BLaER1 (cell line): ENCODE data around the gene PRKCE.

Source experiments
- H3K27ac ChIP-seq: shearing (Covaris generic); formaldehyde crosslinking; 2 replicates; pipeline ENCODE4 v1.8.1; 2022
- H3K27me3 ChIP-seq: shearing (Covaris generic); formaldehyde crosslinking; 2 replicates; pipeline ENCODE4 v1.8.1; 2022
- H3K36me3 ChIP-seq: shearing (Covaris generic); formaldehyde crosslinking; 2 replicates; pipeline ENCODE4 v1.8.1; 2022
- H3K4me1 ChIP-seq: shearing (Covaris generic); formaldehyde crosslinking; 2 replicates; pipeline ENCODE4 v1.8.1; 2022
- H3K4me2 ChIP-seq: shearing (Covaris generic); formaldehyde crosslinking; 2 replicates; pipeline ENCODE4 v1.8.1; 2022
- H3K4me3 ChIP-seq: shearing (Covaris generic); formaldehyde crosslinking; 2 replicates; pipeline ENCODE4 v1.8.1; 2022
- H3K9ac ChIP-seq: shearing (Covaris generic); formaldehyde crosslinking; 2 replicates; pipeline ENCODE4 v1.8.1; 2022
- H3K9me3 ChIP-seq: shearing (Covaris generic); formaldehyde crosslinking; 2 replicates; pipeline ENCODE4 v1.8.1; 2022
- H4K20me1 ChIP-seq: shearing (Covaris generic); formaldehyde crosslinking; 2 replicates; pipeline ENCODE4 v1.8.1; 2022
- Cebpa-rat ChIP-seq: shearing (Covaris generic); IDR thresholded peaks from 2 replicates; pipeline ENCODE4 v1.8.1; 2022

The PRKCE gene

DNA sequence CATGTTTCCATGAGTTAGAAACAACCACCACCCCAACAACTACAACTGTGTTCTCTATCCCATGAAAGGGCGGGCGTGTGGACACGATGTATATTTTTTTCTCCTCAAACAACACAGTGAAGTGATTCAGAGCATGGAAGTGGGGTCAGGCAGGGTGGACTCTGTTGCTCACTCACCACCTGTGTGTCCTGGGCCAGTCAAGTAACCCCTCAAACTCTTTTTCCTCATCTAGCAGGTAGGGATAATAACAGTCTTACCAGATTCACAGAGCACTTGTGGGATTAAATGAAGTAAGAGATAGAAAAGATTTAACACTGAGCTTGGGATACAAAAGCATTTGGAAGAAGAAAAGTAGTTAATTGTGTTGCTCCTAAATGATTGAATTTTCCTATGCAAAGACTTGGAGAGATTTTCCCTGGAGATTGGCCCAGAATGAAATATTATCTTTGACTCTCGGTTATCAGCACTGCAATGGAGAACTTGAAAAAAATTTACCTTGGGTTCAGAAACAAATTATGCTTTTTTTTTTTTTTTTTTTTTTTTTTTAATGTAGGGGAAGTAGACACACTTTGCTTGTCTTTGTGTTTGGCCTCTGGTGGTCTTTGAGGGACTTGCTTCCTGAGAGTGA, 483.9 kb downstream of the PRKCE start:
- Histone ChIP-seq H3K9me3 (no peaks in the 10 kb centered on the region), H3K9ac (no peak overlapping the region), H3K4me2 (no peak overlapping the region), H3K4me3 (no peak overlapping the region), H3K36me3 (peaks cover 78% of the 10 kb centered on the region), H3K27me3 (no peaks in the 10 kb centered on the region), H4K20me1 (peaks cover 44% of the 10 kb centered on the region), H3K27ac (no peak overlapping the region), H3K4me1 (peaks cover 19% of the 10 kb centered on the region)
- no peak for TF ChIP-seq Cebpa-rat

DNA sequence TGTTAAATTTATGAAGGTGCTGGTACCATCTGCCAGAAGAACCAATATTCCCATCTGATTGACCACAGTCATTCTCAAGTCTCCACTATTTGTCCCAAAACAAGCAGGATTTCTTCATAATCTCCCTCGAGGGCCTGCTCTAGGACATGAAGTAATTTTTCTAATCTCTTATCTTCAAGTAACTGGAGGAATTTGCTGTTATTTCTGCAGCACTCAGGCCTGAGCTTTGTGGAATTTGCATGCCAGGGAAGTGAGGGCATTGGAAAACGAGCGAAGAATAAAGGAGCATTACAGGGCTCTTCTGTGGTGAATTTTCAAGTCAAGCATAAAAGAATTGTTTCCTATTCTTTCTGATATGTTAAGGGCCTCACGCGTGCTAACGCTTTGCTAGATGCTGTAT, 484.5 kb downstream of the PRKCE start:
- Histone ChIP-seq H3K4me1 (peaks cover 25% of the 10 kb centered on the region), H3K9ac (no peak overlapping the region), H3K4me3 (no peak overlapping the region), H3K4me2 (no peak overlapping the region), H4K20me1 (peaks cover 39% of the 10 kb centered on the region), H3K9me3 (no peaks in the 10 kb centered on the region), H3K27ac (no peak overlapping the region), H3K36me3 (peaks cover 72% of the 10 kb centered on the region), H3K27me3 (no peaks in the 10 kb centered on the region)
- TF ChIP-seq Cebpa-rat: no peak

DNA sequence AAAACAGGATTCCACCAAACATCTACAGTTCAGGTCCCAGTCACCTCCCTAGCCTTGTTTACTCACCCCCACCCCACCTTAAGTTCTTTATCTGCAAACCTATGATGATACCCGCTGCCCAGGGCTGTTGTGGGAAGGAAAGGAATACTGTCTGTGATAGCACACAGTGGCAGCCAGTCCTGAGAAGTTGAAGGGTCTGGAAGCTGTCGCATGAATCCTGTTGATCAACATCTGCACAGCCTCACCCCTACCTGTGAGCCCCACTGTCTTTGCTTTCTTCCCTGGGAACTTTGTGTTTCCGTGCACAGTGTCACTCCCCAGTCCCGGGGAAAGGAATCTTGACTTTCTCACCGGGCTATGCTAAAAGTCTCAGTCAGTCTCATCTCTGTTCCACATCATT, 485.0 kb downstream of the PRKCE start:
- peaks cover 29% of the 10 kb centered on the region for H3K4me1 ChIP-seq
- H3K36me3 ChIP-seq: peaks cover 67% of the 10 kb centered on the region
- no peak for TF ChIP-seq Cebpa-rat
- no peak overlapping the region for H3K4me3 ChIP-seq
- H4K20me1 ChIP-seq: peaks cover 34% of the 10 kb centered on the region
- H3K9ac ChIP-seq: no peak overlapping the region
- no peak overlapping the region for H3K4me2 ChIP-seq
- no peaks in the 10 kb centered on the region for H3K9me3 ChIP-seq
- H3K27ac ChIP-seq: no peak overlapping the region
- no peaks in the 10 kb centered on the region for H3K27me3 ChIP-seq

DNA sequence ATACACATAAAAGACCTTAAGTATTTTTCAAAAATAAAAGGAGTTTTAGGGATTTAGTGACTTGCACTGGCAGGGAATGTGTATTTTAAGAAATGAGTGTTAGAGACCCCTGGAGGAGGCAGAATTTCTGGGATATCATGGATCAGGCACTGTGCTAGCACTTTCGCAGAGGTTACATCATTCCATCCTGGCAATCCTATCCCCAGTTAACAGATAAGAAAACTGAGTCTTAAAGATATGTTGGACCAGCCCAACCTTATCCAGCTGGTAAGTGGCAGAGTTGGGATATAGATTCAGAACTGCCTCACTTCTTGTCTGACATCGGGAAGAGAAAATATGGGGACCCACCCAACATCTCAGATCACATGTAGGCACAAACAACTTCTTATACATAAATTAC, 485.5 kb downstream of the PRKCE start:
- H3K27me3 ChIP-seq: no peaks in the 10 kb centered on the region
- H3K4me2 ChIP-seq: no peak overlapping the region
- H3K27ac ChIP-seq: no peak overlapping the region

DNA sequence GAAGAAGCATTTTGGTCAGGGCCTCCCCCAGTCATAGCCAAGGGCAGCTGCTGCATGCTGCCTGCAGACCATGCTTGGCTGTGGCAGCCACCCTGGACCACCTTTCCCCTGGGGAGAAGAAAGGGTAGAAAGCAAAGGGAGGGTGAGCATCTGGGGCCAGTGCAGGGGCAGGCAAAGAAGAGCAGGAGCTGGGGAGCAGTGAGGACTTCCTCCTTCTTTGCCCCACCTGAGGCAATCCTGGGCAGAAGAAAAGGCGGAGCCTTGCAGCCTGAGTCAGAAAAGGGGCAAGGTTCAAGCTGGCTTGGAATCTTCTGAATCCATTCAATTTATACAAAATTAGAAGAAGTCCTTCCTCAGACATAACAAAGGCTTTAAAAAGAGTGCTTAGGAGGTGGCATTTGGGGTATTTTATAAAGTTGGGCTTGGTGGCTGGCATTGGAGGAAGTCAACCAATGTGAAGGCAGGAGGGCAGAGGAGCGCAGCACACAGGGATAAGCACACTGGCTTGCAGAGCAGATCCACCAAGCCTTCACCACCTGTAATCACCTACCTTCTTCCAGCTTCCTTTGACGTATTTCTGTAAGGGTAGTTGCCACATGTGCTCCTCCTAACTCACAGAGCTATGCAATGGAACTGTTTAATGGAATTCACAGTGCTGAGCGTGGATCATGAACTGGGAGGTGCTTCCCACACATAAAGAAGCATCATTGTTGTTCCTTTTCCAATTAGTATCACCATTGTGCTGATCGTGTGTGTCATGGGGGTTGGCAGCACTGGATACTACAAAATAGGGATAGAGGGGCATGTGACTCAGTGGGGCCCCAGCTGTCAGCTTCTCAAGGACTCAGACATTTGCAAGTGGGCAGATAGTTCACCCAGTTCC, 491.3 kb downstream of the PRKCE start:
- no peak for TF ChIP-seq Cebpa-rat
- H4K20me1 ChIP-seq: 0 out of 2 replicates have a peak, but pooled peaks cover 6% of the 10 kb centered on the region
- H3K4me3 ChIP-seq: no peak overlapping the region
- no peak overlapping the region for H3K9ac ChIP-seq
- H3K4me1 ChIP-seq: peaks cover 50% of the 10 kb centered on the region
- H3K27ac ChIP-seq: no peak overlapping the region
- H3K36me3 ChIP-seq: peaks cover 73% of the 10 kb centered on the region
- no peaks in the 10 kb centered on the region for H3K27me3 ChIP-seq
- H3K4me2 ChIP-seq: peak overlapping the region; percentile 27
- no peaks in the 10 kb centered on the region for H3K9me3 ChIP-seq

More for the DNA sequence above, 485.5 kb downstream of the PRKCE start:
- TF ChIP-seq Cebpa-rat: no peak
- peaks cover 66% of the 10 kb centered on the region for H3K36me3 ChIP-seq
- no peak overlapping the region for H3K9ac ChIP-seq
- no peak overlapping the region for H3K4me3 ChIP-seq
- peaks cover 33% of the 10 kb centered on the region for H3K4me1 ChIP-seq
- H4K20me1 ChIP-seq: peaks cover 33% of the 10 kb centered on the region
- no peaks in the 10 kb centered on the region for H3K9me3 ChIP-seq

DNA sequence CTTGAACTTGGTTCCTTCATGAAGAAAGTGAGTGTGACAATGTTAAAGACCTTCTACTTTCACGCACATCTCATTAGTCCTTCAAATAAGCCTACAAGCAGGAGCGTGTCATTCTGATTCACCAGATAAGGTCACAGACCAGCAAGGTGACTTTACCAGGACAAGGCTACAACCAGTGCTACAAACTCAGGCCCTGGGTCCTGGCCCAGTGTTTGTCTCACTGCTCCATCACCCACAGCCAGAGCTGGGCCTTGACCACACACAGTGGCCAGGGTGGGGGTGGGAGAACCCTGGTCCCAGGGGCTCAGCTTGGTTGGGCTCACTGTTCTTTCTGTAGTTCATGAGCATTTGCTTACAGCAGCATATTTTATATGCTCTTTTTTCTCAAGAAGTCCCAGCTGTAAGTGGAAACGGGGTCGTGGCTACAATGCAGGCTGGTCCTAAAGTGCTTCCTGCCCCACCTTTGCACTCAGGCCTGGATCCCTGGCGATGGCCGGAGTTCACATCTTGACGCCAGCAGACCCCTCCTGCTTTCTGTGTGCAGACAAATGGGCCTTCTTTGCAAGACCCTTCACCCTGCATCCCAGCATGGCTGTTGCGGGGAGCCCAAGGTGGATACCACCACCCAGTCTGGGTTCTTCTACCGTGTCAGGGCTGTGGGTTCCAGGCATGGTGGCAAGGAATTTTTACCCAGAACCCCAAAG, 492.1 kb downstream of the PRKCE start:
- no peak overlapping the region for H3K27ac ChIP-seq
- H3K9ac ChIP-seq: no peak overlapping the region
- H3K4me1 ChIP-seq: peaks cover 50% of the 10 kb centered on the region

DNA sequence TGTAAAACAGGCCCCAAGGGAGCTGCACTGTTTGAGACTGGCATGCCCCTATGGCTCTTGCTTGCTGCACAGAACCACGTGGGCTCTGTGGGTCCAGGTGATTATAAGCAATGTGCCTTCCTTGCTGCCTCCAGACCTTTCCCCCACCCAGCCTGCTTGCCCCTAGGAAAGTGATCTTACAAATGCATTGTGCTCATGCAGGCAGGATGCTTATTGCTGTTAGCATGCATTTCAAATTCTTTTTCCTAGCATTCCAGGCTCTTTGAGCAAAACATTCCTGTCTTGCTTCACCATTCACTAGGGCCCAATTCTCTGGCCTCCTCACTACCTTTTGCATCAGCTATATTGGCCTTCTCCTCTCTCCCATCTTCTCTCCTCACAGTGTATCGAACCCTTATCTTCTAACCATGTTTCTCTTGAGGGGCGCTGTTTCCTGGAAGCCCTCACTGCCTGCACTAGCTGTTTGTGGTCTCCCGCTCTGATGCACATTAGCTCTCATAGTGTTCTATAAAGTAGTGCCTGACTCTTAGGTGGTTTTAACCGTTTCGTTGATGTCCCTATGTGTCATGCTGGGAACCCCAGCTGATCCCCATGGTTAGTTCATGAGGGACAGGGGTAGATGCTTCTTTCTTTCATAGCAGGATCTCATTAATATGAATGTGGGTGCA, 492.8 kb downstream of the PRKCE start:
- peaks cover 75% of the 10 kb centered on the region for H3K36me3 ChIP-seq
- H3K9me3 ChIP-seq: no peaks in the 10 kb centered on the region

More for the DNA sequence above, 492.1 kb downstream of the PRKCE start:
- peaks cover 14% of the 10 kb centered on the region; the same call in 1 of the 2 replicates for H4K20me1 ChIP-seq
- H3K36me3 ChIP-seq: peaks cover 73% of the 10 kb centered on the region
- no peak overlapping the region for H3K4me3 ChIP-seq
- no peaks in the 10 kb centered on the region for H3K27me3 ChIP-seq
- no peaks in the 10 kb centered on the region for H3K9me3 ChIP-seq
- H3K4me2 ChIP-seq: no peak overlapping the region; the same call in 1 of the 2 replicates
- no peak for TF ChIP-seq Cebpa-rat

DNA sequence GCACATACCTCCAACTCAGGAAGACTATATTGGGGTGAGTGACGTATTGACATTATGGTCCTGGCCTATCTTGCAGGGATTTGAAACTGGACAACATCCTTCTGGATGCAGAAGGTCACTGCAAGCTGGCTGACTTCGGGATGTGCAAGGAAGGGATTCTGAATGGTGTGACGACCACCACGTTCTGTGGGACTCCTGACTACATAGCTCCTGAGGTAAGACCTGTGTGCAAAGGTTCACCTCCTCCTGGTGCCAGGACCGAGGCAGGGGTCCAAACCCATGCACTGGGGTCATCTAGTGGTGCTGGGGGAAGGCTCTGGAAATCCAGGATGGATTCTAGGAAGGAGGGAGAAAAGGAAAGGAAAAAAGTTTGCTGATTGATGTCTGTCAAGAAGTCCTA, 493.5 kb downstream of the PRKCE start:
- Histone ChIP-seq H3K9ac (no peak overlapping the region), H3K9me3 (no peaks in the 10 kb centered on the region), H3K4me1 (peaks cover 43% of the 10 kb centered on the region), H4K20me1 (peaks cover 21% of the 10 kb centered on the region; the same call in 1 of the 2 replicates), H3K36me3 (peaks cover 80% of the 10 kb centered on the region), H3K4me3 (no peak overlapping the region), H3K27ac (no peak overlapping the region), H3K27me3 (no peaks in the 10 kb centered on the region), H3K4me2 (no peak overlapping the region)
- TF ChIP-seq Cebpa-rat: no peak

More for the DNA sequence above, 492.8 kb downstream of the PRKCE start:
- no peak overlapping the region; the same call in 1 of the 2 replicates for H3K4me2 ChIP-seq
- peaks cover 50% of the 10 kb centered on the region for H3K4me1 ChIP-seq
- H4K20me1 ChIP-seq: peaks cover 20% of the 10 kb centered on the region; the same call in 1 of the 2 replicates
- H3K9ac ChIP-seq: no peak overlapping the region
- no peak overlapping the region for H3K4me3 ChIP-seq
- H3K27me3 ChIP-seq: no peaks in the 10 kb centered on the region
- TF ChIP-seq Cebpa-rat: no peak
- H3K27ac ChIP-seq: no peak overlapping the region

DNA sequence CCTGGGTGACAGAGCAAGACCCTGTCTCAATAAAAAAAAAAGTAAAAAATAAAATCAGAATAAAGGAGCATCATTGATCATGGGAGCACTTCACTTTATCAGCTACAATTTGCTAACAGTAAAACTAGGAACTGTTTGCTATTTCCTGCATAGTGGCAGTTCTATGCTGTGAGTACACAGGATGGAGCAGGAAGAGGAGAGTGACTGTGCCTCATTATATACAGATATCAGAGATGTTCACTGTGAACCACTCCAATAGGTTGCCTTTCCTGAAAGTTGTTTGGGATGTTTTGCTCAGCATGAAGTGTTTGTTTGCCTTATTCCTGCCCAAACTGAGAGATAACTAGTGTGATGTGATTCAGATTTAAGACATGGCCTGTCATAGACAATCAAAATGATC, 494.4 kb downstream of the PRKCE start:
- Histone ChIP-seq H3K9me3 (no peaks in the 10 kb centered on the region), H4K20me1 (peaks cover 21% of the 10 kb centered on the region; the same call in 1 of the 2 replicates), H3K9ac (no peak overlapping the region), H3K4me1 (peaks cover 34% of the 10 kb centered on the region), H3K27me3 (no peaks in the 10 kb centered on the region), H3K36me3 (peaks cover 88% of the 10 kb centered on the region), H3K4me3 (no peak overlapping the region), H3K27ac (no peak overlapping the region), H3K4me2 (no peak overlapping the region)
- TF ChIP-seq Cebpa-rat: no peak
